Uterus (tissue), 4 donors: ENCODE results near the gene INPP5A. TPM values are rescaled to one million over a fixed set of nuclear protein-coding genes. Genes with fewer than 3 reads are reported as not detected.

ENCODE experiments used
- DNase-seq, 2 donors: peaks; one replicate each; pipeline ENCODE4 v3.0.0-alpha.2; 2019 to 2020
- H3K27ac ChIP-seq, 2 donors: fragments of 200-600 bp; sonication (generic); 1 replicate in 1 of 2; 2 replicates in 1 of 2; pipeline ENCODE4 v1.5.1; 2016 to 2018
- H3K27me3 ChIP-seq, 2 donors: fragments of 200-600 bp; sonication (generic); one replicate each; pipeline ENCODE4 v1.5.1; 2018 to 2019; ENCODE audit warnings: control low read depth in 1 of 2
- H3K36me3 ChIP-seq, 2 donors: fragments of 200-600 bp; sonication (generic); one replicate each; pipeline ENCODE4 v1.5.1; 2019; ENCODE audit warnings: control low read depth in 1 of 2
- H3K4me1 ChIP-seq, 2 donors: fragments of 200-600 bp; sonication (generic); one replicate each; pipeline ENCODE4 v1.5.1; 2018 to 2019; ENCODE audit warnings: control low read depth in 1 of 2
- H3K4me3 ChIP-seq, 2 donors: fragments of 200-600 bp; sonication (generic); 1 replicate in 1 of 2; 2 replicates in 1 of 2; pipeline ENCODE4 v1.5.1; 2018 to 2019; ENCODE audit warnings: mild to moderate bottlenecking in 1 of 2
- H3K9me3 ChIP-seq, 2 donors: fragments of 200-600 bp; sonication (generic); one replicate each; pipeline ENCODE4 v1.5.1; 2019; ENCODE audit warnings: control low read depth in 1 of 2
- POLR2A ChIP-seq, 2 donors: fragments of 450-650 bp; IDR thresholded peaks; one replicate each; pipeline ENCODE4 v1.6.1; 2016; ENCODE audit warnings: antibody characterized with exemption in 2 of 2, mild to moderate bottlenecking in 1 of 2, moderate library complexity in 1 of 2
- intact Hi-C: fragments of 100-400 bp; cut with DNase I; formaldehyde crosslinking; loops from one replicate; pipeline ENCODE4 v1.15.1; 2023; ENCODE audit warnings: low total_unique reads
- total RNA-seq, 4 donors: library from RNA; depleted of rRNA in 3 of 4; stranded (reverse); fragments of >200 nt in 3 of 4; gene quantifications; one replicate each; pipeline versions ENCODE4 v1.1.0 to v1.2.4, GENCODE V29; 2014 to 2023
- TF ChIP-seq, protein P1 (sequence below), 4 experiments: fragments of 200-600 bp in 2 of 4; fragments of 450-650 bp in 2 of 4; sonication (generic) in 2 of 4; IDR thresholded peaks; one replicate each; pipeline ENCODE4 v1.5.1; 2016 to 2019; ENCODE audit warnings: antibody characterized with exemption in 4 of 4, mild to moderate bottlenecking in 2 of 4, moderate library complexity in 1 of 4
- donor health status: DM: yes; HTN: yes; CAD: no.

Gene INPP5A
- total RNA-seq, 4 donors from 2014 or later: 22.5 to 160 (median 93.2) TPM

GRCh38 chr10:132761395-132762060 lies 223.9 kb downstream of the INPP5A start:
- Histone ChIP-seq H3K9me3 (no peaks in the 10 kb centered on the region), H3K36me3 (no peaks in the 10 kb centered on the region), H3K27me3 (no peaks in the 10 kb centered on the region), H3K27ac (no peak overlapping the region), H3K4me1 (no peaks in the 10 kb centered on the region), H3K4me3 (no peak overlapping the region)
- no peak for DNase-seq
- intact Hi-C loops: no loop called here
- no peak for TF ChIP-seq POLR2A (IDR thresholded peaks at IDR 0.05)
- TF ChIP-seq, protein P1, sequence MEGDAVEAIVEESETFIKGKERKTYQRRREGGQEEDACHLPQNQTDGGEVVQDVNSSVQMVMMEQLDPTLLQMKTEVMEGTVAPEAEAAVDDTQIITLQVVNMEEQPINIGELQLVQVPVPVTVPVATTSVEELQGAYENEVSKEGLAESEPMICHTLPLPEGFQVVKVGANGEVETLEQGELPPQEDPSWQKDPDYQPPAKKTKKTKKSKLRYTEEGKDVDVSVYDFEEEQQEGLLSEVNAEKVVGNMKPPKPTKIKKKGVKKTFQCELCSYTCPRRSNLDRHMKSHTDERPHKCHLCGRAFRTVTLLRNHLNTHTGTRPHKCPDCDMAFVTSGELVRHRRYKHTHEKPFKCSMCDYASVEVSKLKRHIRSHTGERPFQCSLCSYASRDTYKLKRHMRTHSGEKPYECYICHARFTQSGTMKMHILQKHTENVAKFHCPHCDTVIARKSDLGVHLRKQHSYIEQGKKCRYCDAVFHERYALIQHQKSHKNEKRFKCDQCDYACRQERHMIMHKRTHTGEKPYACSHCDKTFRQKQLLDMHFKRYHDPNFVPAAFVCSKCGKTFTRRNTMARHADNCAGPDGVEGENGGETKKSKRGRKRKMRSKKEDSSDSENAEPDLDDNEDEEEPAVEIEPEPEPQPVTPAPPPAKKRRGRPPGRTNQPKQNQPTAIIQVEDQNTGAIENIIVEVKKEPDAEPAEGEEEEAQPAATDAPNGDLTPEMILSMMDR (IDR thresholded peaks at IDR 0.05): no peak

- Histone ChIP-seq H3K4me3 (no peak overlapping the region), H3K4me1 (no peaks in the 10 kb centered on the region), H3K27me3 (no peaks in the 10 kb centered on the region), H3K9me3 (no peaks in the 10 kb centered on the region), H3K27ac (no peak overlapping the region), H3K36me3 (no peaks in the 10 kb centered on the region)
- DNase-seq: no peak
- intact Hi-C loops: no loop called here
- TF ChIP-seq, protein P1 (IDR thresholded peaks at IDR 0.05): no peak
- TF ChIP-seq POLR2A (IDR thresholded peaks at IDR 0.05): no peak
Measured at GRCh38 chr10:132762267-132762666, 224.7 kb downstream of the INPP5A start.

DNA sequence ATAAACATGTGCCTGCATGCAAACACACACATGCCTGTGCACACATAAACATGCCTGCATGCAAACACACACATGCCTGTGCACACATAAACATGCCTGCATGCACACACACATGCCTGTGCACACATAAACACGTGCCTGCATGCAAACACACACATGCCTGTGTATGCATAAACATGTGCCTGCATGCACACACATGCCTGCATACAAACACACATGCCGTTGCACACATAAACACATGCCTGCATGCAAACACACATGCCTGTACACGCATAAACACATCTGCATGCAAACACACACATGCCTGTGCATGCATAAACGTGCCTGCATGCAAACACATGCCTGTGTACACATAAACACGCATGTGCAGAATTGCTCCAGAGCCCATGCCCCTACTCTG lies 226.0 kb downstream of the INPP5A start:
- Histone ChIP-seq H3K27ac (no peak overlapping the region), H3K27me3 (no peaks in the 10 kb centered on the region), H3K36me3 (no peaks in the 10 kb centered on the region), H3K4me3 (no peak overlapping the region), H3K4me1 (no peaks in the 10 kb centered on the region), H3K9me3 (no peaks in the 10 kb centered on the region)
- TF ChIP-seq, protein P1 (IDR thresholded peaks at IDR 0.05): no peak
- no peak for TF ChIP-seq POLR2A (IDR thresholded peaks at IDR 0.05)
- DNase-seq: no peak
- intact Hi-C loops: no loop called here

DNA sequence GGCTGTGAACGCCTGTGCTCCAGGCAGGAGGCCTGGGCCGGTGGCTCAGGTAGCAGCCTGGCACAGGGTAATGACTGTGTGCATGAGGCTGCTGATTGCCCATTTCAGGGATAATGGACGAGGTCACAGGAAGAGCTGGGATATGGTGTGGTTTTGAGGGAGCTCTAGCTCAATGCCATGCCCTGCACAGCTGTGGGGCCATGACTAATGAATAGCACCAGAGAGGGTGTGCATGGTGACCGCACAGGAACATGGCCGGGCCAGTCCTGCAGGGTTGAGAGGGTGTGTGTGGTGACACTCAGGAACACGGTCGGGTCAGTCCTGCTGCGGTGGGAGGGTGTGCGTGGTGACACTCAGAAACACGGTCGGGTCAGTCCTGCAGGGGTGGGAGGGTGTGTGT lies 226.5 kb downstream of the INPP5A start:
- no peaks in the 10 kb centered on the region for H3K27me3 ChIP-seq
- H3K36me3 ChIP-seq: no peaks in the 10 kb centered on the region
- no peaks in the 10 kb centered on the region for H3K4me1 ChIP-seq
- DNase-seq: no peak
- no peaks in the 10 kb centered on the region for H3K9me3 ChIP-seq
- no peak for TF ChIP-seq POLR2A (IDR thresholded peaks at IDR 0.05)
- TF ChIP-seq, protein P1 (IDR thresholded peaks at IDR 0.05): no peak
- H3K27ac ChIP-seq: no peak overlapping the region
- no peak overlapping the region for H3K4me3 ChIP-seq
- intact Hi-C loops: no loop called here

DNA sequence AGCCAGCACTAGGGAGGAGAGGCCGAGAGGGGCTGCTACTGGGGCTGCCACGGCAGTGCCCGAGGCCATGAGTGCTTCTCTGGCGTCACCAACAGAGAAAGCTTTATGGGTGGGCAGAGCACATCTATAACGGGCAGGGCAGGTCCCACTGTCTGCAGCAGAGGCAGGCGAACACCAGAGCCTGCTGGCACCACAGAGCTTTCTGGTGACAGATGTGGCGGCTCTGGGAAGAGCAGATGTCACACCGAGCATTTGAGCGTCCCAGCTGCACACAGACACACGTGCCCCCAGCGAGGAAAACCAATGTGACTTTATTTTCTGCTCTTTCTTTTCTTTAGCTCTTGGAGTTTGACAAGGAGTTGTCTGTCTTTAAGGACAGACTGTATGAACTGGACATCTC lies 227.8 kb downstream of the INPP5A start:
- intact Hi-C loops: no loop called here
- Histone ChIP-seq H3K4me1 (no peaks in the 10 kb centered on the region), H3K9me3 (no peaks in the 10 kb centered on the region), H3K36me3 (no peaks in the 10 kb centered on the region), H3K27ac (no peak overlapping the region), H3K27me3 (no peaks in the 10 kb centered on the region), H3K4me3 (no peak overlapping the region)
- no peak for TF ChIP-seq POLR2A (IDR thresholded peaks at IDR 0.05)
- TF ChIP-seq, protein P1 (IDR thresholded peaks at IDR 0.05): no peak
- no peak for DNase-seq
